Activated CD4-positive, CD25-positive, alpha-beta regulatory T cell treated with anti-CD3 and anti-CD28 coated beads, Interleukin-2, amount 50 U/mL, for 16 hours (primary cell): ENCODE data around the gene DHX16.
"Not testable (repeated sequence)": the region's sequence is repeated elsewhere in the genome, so short reads cannot be mapped to it uniquely, and the experiment has no call there.

Experiments used
- DNase-seq: peaks from one replicate; pipeline ENCODE4 v3.0.0-alpha.2; 2020; ENCODE audit warnings: low read depth, low spot score

Gene DHX16

GRCh38 chr6:30672445-30673253 is at the start of gene DHX16:
TSS of gene DHX16 (minus strand) at chr6:30673006. CDS start at chr6:30672841, 165 bp downstream.
- DNase-seq: peak; percentile 83

DNA sequence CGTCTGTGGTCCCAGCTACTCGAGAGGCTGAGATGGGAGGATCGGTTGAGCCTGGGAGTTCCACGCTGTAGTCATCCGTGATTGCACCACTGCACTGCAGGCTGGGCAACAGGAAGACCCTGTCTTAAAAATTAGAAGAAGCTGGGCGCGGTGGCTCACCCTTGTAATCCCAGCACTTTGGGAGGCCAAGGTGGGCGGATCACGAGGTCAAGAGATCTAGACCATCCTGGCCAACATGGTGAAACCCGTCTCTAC is 49.1 kb upstream of the DHX16 start:
- DNase-seq: not testable (repeated sequence)

DNA sequence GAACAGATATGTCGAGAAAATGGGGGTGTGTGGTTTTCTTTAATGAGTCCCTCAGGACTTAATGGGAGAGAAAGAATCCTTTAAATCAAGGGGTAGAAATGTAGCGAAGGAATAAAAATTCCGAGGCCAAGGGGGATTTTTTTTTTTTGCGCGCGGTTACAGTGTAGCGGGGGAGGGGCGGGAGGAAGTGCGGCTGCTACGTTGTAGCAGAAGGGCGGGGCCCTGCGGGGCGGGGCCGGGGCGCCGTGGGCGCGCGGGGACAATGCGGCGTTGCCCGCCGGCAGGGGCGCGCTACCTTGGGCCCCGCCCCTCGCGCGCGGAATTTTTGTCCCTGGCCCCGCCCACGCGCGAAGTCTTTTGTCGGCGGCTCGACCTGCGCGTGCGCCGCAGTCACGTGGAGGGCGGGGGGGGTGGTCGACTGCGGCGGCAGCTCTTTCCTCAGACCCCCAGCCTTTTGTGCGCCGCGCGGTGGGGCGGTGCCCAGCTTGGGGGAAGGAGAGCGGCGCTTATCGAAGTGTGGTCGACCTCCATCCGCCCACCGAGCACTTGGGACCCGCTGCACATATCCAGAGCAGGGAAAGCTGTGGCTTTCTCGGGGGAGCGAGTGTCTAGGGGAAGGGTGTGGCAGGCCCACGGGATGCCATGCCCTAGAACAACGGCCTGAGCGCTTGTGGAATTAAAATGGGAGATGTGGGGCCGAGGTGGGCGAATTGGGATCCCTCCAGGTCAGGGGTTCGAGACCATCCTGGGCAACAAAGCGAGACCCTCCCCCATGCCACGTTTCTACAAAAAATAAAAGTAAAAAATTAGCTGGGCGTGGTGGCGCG is 48.6 kb upstream of the DHX16 start:
- DNase-seq: peak; percentile 93

DNA sequence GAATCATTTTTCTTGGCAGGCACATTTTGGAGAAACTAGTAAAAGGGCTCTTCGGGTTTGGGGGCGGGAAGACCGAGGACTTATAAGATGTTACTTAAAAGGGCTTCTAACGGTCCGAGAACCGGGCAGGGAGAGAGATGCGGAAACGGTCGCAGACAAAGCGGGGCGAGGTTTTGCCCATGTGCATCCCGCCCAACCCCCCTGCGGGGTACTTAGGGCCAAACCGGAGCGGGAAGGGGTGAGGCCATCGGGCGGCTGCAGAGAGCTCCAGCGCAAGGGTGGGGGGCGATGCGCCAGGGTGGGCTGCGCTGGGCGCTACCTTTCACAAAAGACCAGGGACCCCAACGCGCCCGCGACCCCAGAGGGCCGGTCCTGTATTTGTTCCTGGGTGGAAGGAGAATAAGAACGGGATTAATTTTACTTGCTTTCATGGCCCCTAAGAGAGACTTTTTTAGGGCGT is 48.0 kb upstream of the DHX16 start:
- no peak for DNase-seq

- peak; percentile 89 for DNase-seq
These were observed 47.3 kb upstream of the DHX16 start, which contains the start of gene TUBB for GRCh38 chr6:30719791-30720737. TSS of gene TUBB (plus strand) at chr6:30720352. CDS start at chr6:30720507, 155 bp downstream.

GRCh38 chr6:30719356-30719755 is 46.5 kb upstream of the DHX16 start:
- DNase-seq: no peak

DNA sequence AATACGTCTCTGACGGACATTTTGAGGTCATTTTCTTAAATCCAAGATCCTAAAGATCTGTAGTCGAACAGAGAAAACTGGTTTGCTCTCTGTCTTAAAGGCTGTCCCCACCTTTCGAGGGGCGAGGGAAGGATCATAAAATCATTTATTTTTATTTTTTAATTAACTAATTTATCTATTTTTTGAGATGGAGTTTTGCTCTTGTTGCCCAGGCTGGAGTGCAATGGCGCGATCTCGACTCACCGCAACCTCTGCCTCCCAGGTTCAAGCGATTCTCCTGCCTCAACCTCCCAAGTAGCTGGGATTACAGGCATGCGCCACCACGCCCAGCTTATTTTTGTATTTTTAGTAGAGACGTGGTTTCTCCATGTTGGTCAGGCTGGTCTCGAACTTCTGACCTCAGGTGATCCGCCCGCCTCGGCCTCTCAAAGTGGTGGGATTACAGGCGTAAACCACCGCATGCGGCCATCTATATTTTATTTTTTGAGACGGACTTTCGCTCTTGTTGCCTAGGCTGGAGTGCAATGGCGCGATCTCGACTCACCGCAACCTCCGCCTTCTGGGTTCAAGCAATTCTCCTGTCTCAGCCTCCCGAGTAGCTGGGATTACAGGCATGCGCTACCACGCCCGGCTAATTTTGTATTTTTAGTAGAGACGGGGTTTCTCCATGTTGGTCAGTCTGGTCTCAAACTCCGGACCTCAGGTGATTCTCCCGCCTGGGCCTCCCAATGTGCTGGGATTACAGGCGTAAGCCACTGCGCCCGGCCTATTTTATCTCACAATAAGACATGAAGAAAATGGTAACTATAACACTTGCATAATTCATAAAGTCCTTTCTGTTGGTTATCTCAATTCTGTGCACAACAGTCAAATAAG is 45.3 kb upstream of the DHX16 start:
- DNase-seq: not testable (repeated sequence)

GRCh38 chr6:30717129-30717844 is 44.5 kb upstream of the DHX16 start, which contains the start of gene MDC1:
TSS of gene MDC1 (minus strand) at chr6:30717281. CDS start at chr6:30715175, 2,106 bp downstream.
- peak; percentile 98 for DNase-seq

- no peak for DNase-seq
These were observed 44.0 kb upstream of the DHX16 start for GRCh38 chr6:30716879-30717128.

GRCh38 chr6:30714263-30714662 is 41.5 kb upstream of the DHX16 start:
- no peak for DNase-seq

- DNase-seq: no peak
These were observed 39.7 kb upstream of the DHX16 start for GRCh38 chr6:30712441-30712945.

GRCh38 chr6:30711758-30712380 is 39.1 kb upstream of the DHX16 start:
- DNase-seq: no peak

DNA sequence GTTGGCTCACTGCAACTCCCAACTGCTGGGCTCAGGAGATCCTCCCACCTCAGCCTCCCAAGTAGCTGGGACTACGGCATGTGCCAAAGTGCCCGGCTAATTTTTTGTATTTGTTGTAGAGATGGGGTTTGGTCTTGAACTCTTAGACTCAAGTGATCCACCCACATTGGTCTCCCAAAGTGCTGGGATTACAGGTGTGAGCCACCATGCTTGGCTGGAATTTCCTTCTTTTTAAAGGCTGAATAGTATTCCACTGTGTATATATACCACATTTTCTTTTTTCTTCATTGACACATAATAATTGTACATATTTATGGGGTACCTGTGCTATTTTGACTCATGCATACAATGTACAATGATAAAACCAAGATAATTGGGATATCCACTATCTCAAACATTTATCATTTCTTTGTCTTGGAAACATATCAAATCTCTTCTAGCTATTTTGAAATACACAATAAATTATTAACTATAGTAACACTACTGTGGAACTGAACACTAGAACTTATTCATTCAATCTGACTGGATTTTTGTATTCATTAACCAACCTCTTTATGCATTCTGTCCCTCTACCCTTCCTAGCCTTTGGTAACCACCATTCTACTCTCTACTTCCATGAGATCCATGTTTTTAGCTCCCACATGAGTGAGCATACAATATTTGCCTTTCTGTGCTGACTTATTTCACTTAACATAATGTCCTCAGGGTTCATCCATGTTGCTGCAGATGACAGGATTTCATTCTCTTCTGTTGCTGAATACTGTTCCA is 36.5 kb upstream of the DHX16 start:
- DNase-seq: no peak

DNA sequence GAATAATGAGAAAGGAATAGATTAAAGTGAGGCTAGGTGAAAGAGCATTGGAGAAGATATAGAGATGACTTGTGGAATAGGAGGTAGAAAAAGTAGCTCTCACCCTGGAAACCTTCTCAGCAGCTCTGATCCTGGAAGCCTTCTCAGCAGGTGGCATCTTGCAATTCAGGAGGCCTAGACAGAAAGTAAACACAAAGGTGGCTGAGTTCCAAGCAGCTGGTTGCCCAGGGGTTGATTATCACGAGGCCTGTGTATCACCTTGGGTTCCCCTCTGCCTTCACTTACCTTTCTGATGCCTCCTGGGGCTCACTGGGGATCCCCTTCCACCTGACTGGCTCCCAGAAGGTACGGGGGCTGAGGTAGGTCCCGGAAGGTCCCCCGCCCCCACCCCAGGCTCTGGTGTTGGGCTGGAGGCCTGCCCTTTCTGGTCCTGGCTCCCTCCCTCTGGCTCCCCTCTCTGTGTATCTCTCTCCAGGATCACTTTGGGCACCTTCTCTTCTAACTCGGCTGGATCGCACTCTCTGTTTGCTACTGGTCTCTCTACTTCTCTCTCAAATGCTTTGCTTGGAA is 34.6 kb upstream of the DHX16 start:
- no peak for DNase-seq

DNA sequence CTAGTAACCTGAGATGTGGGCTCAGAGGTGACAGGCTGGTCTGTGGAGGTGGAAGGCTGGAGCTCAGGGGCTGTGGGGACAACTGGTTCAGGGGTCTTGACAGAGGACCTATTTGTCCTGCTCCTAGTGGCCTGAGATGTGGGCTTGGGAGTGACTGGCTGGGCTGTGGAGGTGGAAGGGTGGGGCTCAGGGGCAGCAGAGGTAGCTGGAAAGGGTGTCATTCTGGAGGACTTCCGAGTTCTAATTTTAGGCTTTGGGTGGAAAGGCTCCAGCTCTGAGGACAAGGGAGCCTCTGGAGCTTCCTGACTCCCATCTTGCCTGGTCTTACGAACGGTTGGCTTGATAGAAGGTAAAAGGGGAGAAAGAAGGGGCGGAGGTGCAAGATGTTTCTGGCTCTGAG is 32.8 kb upstream of the DHX16 start:
- DNase-seq: no peak

DNA sequence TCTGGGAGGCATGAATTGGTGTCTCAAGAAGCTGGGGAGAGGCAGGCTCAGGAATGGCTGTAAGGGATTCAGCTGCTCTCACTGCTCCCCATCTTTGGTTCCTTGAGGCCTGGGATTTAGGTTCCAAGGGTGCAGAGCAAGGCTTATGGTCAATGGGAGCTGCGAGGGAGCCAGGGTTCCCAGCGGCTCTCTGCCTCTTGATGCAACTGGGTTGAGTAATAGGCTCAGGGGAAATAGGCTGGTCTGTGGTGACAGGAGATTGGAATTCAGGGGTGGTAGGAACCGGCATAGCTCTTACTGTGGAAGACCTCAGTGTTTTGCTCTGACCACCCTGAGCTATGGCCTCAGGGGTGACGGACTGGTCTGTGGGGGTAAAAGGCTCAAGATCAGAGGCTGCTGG is 31.0 kb upstream of the DHX16 start:
- no peak for DNase-seq

DNA sequence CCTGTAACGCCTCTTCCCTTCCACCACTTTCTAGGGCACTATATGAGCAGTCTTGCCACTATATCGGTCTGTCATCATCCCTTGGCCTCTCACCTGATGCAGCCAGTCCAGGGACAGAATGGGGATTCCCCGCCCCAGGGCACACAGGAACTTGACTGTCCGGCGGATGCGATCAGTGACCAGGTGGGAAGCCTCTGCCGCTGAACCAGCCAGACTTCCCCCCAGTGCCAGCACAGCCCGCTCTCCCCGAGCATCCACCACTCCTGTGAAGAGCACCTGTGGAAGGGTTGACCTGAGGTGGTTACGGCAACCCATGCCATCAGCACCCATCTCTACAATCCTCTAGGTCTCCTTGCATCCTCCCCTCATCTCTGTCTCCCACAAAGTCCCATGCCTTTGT is 30.2 kb upstream of the DHX16 start:
- DNase-seq: no peak

DNA sequence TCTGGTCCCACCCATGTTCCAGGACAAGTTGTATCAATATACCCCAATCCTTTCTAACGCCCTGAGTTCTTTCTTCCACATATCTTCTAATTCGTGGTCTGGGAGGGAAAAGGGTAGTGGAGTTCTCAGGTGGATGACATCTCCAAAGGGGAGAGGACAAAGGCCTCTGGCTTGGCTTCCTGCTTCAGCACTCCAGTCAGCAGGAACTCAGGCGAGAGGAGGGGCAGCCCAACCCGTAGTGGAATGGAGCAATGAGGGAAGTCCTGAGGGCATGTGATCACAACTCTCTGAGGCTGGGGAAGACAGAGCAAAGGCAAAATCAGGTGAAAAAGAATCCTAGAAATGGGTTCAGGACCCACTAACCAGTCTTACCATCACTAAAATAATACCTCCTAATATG is 27.5 kb upstream of the DHX16 start:
- no peak for DNase-seq
